ENCODE measurements around the gene AADACL4. TPM values are rescaled to one million over a fixed set of nuclear protein-coding genes. Genes with fewer than 3 reads are reported as not detected.

Gene AADACL4
- total and polyA plus RNA-seq, 2 donors from 2014 or later = 0.16 to 0.58 TPM

DNA sequence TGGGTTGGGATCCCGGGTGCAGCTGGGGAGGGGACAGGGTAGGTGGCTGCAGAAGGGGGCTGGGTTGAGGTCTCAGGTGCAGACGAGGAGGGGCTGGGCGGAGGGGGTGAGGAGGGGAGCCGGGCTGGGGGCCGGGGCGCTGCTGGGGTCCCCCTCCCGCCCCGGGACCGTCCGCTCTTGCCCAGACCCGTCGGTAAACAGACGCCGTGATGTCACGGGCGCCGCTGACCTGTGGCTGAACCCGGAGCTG, 48.2 kb upstream of the AADACL4 start:
- no peak for FAIRE-seq

DNA sequence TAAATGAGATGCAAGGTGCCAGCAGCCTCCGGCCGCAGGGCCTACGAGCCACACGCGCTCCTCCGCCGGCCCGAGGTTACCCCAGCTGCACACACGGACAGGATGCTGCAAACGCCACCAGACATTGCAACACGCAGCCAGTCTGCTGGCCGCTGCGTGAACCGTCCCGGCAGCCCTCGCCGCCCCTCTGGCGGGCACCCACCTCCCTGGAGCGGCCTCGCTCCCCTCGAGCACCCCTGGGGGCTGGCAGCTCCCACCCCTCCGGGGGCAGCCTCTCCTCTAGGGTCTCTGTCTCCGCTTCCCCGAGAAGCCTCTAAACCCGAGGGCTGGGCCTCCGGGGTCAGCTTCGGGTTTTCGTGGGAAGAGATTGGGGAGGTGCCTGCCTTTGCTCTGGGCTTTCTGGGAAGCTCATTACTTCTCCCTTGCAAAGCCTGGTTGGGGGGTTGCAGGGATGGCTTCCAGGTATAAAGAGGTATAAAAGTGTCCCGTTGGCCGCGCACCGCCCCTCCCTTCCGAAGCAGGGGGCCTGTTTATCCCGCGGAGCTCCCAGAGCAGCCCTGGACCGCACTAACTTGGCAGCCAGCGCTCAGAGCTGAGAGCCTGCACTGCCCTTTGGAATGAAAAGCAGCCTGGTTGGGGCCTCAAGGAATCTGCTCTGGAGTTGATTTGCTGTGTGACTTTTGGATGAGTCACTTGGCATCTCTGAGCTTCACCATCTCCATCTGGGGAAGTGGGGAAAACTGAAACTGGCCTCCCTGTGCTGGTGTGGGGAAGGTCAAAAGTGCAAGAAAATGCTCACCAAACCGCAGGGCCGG, 47.7 kb upstream of the AADACL4 start:
- peak; percentile 90 to 97 (median 92) for DNase-seq
- FAIRE-seq = no peak
- Histone ChIP-seq H3K4me1 (ENCODE audit: control insufficient read depth in 2 of 3, insufficient read depth in 2 of 3, low read depth in 1 of 3, low read length in 3 of 3) (peaks cover 6 to 78% (median 71%) of the 10 kb centered on the region in 3 donors), H3K9me3 (ENCODE audit: control insufficient read depth in 2 of 3, insufficient read depth in 1 of 3, low read length in 3 of 3) (no peaks in the 10 kb centered on the region), H3K9ac (ENCODE audit: low read length in 3 of 3) (peak overlapping the region in 1 of 3 donors; percentile 44), H3K4me3 (ENCODE audit: low read length in 3 of 3) (peak overlapping the region in 1 of 3 donors; percentile 38), H3K27me3 (ENCODE audit: control insufficient read depth, insufficient read depth, low read length) (no peaks in the 10 kb centered on the region), H3K27ac (ENCODE audit: low read depth in 2 of 2, low read length in 2 of 2) (peak overlapping the region; percentile 84 to 95), H3K36me3 (ENCODE audit: control insufficient read depth in 2 of 3, insufficient read depth in 3 of 3, low read length in 3 of 3) (peaks cover 2 to 10% (median 4%) of the 10 kb centered on the region in 3 donors)
- intact Hi-C loops (cut with DNase I) = no loop called here
- TF ChIP-seq, protein P1, sequence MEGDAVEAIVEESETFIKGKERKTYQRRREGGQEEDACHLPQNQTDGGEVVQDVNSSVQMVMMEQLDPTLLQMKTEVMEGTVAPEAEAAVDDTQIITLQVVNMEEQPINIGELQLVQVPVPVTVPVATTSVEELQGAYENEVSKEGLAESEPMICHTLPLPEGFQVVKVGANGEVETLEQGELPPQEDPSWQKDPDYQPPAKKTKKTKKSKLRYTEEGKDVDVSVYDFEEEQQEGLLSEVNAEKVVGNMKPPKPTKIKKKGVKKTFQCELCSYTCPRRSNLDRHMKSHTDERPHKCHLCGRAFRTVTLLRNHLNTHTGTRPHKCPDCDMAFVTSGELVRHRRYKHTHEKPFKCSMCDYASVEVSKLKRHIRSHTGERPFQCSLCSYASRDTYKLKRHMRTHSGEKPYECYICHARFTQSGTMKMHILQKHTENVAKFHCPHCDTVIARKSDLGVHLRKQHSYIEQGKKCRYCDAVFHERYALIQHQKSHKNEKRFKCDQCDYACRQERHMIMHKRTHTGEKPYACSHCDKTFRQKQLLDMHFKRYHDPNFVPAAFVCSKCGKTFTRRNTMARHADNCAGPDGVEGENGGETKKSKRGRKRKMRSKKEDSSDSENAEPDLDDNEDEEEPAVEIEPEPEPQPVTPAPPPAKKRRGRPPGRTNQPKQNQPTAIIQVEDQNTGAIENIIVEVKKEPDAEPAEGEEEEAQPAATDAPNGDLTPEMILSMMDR (IDR thresholded peaks at IDR 0.05; ENCODE audit: borderline replicate concordance, extremely low read depth, insufficient read depth) = no peak

More for the DNA sequence above, 48.2 kb upstream of the AADACL4 start:
- no peak for DNase-seq
- Histone ChIP-seq H3K4me1 (ENCODE audit: control insufficient read depth in 2 of 3, insufficient read depth in 2 of 3, low read depth in 1 of 3, low read length in 3 of 3) (peaks cover 6 to 78% (median 68%) of the 10 kb centered on the region in 3 donors), H3K36me3 (ENCODE audit: control insufficient read depth in 2 of 3, insufficient read depth in 3 of 3, low read length in 3 of 3) (peaks cover 2 to 14% (median 5%) of the 10 kb centered on the region in 3 donors), H3K27me3 (ENCODE audit: control insufficient read depth, insufficient read depth, low read length) (no peaks in the 10 kb centered on the region), H3K9ac (ENCODE audit: low read length in 3 of 3) (no peak overlapping the region), H3K27ac (ENCODE audit: low read depth in 2 of 2, low read length in 2 of 2) (peak overlapping the region; percentile 84 to 95), H3K4me3 (ENCODE audit: low read length in 3 of 3) (no peak overlapping the region), H3K9me3 (ENCODE audit: control insufficient read depth in 2 of 3, insufficient read depth in 1 of 3, low read length in 3 of 3) (no peaks in the 10 kb centered on the region)
- intact Hi-C loops (cut with DNase I) = no loop called here
- TF ChIP-seq, protein P1 (IDR thresholded peaks at IDR 0.05; ENCODE audit: borderline replicate concordance, extremely low read depth, insufficient read depth) = no peak

DNA sequence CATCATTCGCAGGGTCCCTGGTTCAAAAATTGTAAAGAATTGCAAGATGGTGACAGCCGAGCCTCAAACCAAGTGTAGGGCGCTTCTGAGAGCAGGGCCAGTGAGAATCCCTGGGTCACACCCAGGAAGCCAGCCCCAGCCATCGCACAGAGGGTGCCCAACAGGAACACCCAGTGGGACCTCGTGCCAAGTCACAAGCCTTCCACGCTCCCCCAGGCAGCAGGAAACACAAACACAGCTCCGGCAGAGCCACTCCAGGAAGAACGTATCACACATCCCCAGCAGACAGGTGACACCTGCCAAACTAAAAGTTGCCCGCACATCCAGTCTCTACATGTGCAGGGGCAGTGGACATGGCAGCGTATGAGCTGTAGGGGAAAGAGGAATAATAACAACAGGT, 46.1 kb upstream of the AADACL4 start:
- TF ChIP-seq, protein P1 (IDR thresholded peaks at IDR 0.05; ENCODE audit: borderline replicate concordance, extremely low read depth, insufficient read depth) = no peak
- Histone ChIP-seq H3K9ac (ENCODE audit: low read length in 3 of 3) (peak overlapping the region in 1 of 3 donors; percentile 14), H3K4me1 (ENCODE audit: control insufficient read depth in 2 of 3, insufficient read depth in 2 of 3, low read depth in 1 of 3, low read length in 3 of 3) (peaks cover 6 to 86% (median 82%) of the 10 kb centered on the region in 3 donors), H3K9me3 (ENCODE audit: control insufficient read depth in 2 of 3, insufficient read depth in 1 of 3, low read length in 3 of 3) (no peaks in the 10 kb centered on the region), H3K4me3 (ENCODE audit: low read length in 3 of 3) (no peak overlapping the region), H3K27ac (ENCODE audit: low read depth in 2 of 2, low read length in 2 of 2) (peak overlapping the region; percentile 56 to 95), H3K27me3 (ENCODE audit: control insufficient read depth, insufficient read depth, low read length) (no peaks in the 10 kb centered on the region), H3K36me3 (ENCODE audit: control insufficient read depth in 2 of 3, insufficient read depth in 3 of 3, low read length in 3 of 3) (peaks cover 0 to 2% (median 0%) of the 10 kb centered on the region in 3 donors)
- intact Hi-C loops (cut with DNase I) = no loop called here
- FAIRE-seq = no peak
- peak in 1 of 5 donors; percentile 90 for DNase-seq
